Measurements from ENCODE around the gene IFT88.

DNA sequence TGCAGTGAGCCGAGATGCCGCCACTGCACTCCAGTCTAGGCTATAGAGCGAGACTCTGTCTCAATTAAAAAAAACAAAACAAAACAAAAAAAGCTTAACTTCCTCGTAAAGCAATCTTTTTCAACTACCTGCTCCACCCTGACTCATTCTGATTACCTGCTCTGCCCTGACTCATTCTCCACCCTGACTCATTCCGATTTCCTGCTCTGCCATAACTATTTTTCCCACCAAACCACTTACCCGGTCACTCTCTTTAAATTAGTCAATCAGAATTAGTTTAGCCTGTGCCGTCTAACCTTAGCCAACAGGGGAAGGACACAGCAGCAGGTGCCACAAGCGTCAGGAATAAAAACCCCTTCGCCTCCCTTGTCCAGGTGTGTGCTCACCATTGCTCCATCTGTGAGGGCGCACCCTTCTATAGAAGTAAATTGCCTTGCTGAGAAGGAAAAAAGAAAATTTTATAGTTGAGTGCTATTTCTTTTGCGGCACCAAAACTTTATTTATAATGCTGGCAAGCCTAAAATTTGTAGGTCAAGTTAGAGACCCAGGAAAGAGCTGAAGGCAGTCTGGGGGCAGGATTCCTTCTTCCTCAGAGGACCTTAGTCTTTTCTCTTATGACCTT lies 1.7 kb upstream of the IFT88 start:
- TF ChIP-seq, protein P1, sequence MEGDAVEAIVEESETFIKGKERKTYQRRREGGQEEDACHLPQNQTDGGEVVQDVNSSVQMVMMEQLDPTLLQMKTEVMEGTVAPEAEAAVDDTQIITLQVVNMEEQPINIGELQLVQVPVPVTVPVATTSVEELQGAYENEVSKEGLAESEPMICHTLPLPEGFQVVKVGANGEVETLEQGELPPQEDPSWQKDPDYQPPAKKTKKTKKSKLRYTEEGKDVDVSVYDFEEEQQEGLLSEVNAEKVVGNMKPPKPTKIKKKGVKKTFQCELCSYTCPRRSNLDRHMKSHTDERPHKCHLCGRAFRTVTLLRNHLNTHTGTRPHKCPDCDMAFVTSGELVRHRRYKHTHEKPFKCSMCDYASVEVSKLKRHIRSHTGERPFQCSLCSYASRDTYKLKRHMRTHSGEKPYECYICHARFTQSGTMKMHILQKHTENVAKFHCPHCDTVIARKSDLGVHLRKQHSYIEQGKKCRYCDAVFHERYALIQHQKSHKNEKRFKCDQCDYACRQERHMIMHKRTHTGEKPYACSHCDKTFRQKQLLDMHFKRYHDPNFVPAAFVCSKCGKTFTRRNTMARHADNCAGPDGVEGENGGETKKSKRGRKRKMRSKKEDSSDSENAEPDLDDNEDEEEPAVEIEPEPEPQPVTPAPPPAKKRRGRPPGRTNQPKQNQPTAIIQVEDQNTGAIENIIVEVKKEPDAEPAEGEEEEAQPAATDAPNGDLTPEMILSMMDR (IDR thresholded peaks at IDR 0.05), result no peak
- TF ChIP-seq POLR2A (IDR thresholded peaks at IDR 0.05), result no peak

Data from heart left ventricle (tissue), 13 donors.